NCI-H128 (cell line): ENCODE measurements around the gene PTPRT.
"Not testable (repeated sequence)": the region's sequence is repeated elsewhere in the genome, so short reads cannot be mapped to it uniquely, and the experiment has no call there.

Experiments used
- DNase-seq: peaks from one replicate; lab custom pipeline; 2025; ENCODE audit not compliant: unreplicated experiment; lab: John Stamatoyannopoulos, UW

Gene PTPRT

DNA sequence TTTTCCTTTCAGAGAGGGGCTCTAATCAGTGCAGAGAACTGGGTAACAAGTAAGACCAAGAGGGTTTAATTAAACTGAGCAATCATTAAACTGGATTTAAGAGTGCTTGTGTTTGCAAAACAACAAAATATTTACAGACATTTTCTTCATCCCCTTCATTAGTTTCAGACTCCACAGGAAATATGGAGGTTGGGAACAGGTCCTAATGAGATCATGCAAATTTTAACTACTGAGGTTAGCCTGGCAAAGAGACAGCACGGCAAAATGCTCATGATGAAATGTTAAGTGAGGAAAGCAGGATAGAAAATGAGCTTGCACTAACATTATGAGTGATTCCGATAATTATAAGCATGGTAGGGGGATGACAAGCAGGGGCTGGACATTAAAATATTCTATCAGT, 268.9 kb downstream of the PTPRT start:
- no peak for DNase-seq

GRCh38 chr20:42919316-42919715, 270.4 kb downstream of the PTPRT start:
- DNase-seq: no peak

- no peak for DNase-seq
Measured at GRCh38 chr20:42915081-42915480, 274.6 kb downstream of the PTPRT start.

GRCh38 chr20:42914302-42914701, 275.4 kb downstream of the PTPRT start:
- no peak for DNase-seq

GRCh38 chr20:42910808-42911207, 278.9 kb downstream of the PTPRT start:
- DNase-seq: not testable (repeated sequence)

- no peak for DNase-seq
Measured at GRCh38 chr20:42907730-42908129, 282.0 kb downstream of the PTPRT start.

DNA sequence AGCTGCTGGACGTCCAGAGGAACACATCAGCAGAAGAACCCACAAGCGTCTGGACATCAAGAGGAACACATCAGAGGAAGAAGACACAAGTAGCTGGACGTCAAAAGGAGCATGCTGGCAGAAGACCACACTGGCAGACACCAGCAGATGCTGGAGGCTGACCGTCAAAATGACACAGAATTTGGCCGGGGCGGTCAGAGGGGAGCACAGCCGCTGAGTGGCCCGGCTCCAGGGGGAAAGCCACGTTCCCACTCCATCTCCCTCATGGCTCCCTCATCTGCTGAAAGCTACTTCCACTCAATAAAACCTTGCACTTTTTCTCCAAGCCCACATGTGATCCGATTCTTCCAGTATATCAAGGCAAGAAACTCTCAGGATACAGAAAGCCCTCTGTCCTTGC, 283.6 kb downstream of the PTPRT start:
- DNase-seq: no peak

GRCh38 chr20:42902509-42902908, 287.2 kb downstream of the PTPRT start:
- no peak for DNase-seq

- no peak for DNase-seq
Measured at GRCh38 chr20:42901689-42902440, 287.8 kb downstream of the PTPRT start.

DNA sequence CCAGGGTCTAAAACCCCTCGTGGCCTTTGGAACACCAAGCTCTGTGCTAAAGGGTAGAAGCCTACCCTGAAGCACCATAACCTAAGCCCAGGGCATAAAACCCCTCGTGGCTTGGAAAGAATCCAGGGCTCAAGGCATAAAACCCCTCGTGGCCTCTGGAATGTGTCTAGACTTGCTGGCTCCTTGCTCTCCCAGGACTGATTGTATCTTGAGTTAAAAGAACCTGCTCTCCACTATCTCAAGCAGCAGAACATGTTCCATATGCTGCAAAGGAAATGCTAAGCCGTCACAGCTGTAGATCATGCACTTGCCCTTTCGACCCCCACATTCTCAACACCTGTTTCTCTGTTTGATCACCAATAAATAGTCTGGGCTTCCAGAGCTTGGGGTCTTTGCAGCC, 288.9 kb downstream of the PTPRT start:
- not testable (repeated sequence) for DNase-seq

GRCh38 chr20:42895020-42895419, 294.7 kb downstream of the PTPRT start:
- no peak for DNase-seq

- DNase-seq: no peak
Measured at GRCh38 chr20:42894483-42894882, 295.2 kb downstream of the PTPRT start.

GRCh38 chr20:42889517-42889916, 300.2 kb downstream of the PTPRT start:
- DNase-seq: no peak

- DNase-seq: no peak
Measured at GRCh38 chr20:42887281-42887680, 302.4 kb downstream of the PTPRT start.

- no peak for DNase-seq
Measured at GRCh38 chr20:42886801-42887200, 302.9 kb downstream of the PTPRT start.

GRCh38 chr20:42886046-42886445, 303.7 kb downstream of the PTPRT start:
- no peak for DNase-seq

- no peak for DNase-seq
Measured at GRCh38 chr20:42875581-42875980, 314.1 kb downstream of the PTPRT start.

GRCh38 chr20:42873259-42873658, 316.4 kb downstream of the PTPRT start:
- DNase-seq: no peak

DNA sequence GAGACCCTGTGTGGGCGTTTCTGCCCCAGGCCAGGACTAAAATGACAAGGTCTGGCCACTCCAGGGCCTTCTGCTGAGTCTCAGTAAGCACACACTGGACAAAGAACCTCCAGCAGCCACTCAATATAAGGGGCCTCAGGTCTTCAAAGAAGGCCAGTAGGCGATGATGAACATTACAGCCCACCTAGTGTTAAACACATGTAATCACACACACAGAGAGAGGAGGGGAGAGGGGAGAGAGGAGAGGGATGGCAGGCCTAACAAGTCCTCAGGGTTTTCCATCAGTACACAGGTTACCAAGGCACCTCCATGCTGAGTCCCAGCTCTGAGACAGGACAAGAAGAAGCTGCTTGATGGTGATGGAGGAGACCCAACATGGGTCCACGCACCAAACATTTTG, 325.6 kb downstream of the PTPRT start:
- DNase-seq: no peak

GRCh38 chr20:42862446-42862845, 327.3 kb downstream of the PTPRT start:
- DNase-seq: no peak

- no peak for DNase-seq
Measured at GRCh38 chr20:42857446-42857845, 332.3 kb downstream of the PTPRT start.

- DNase-seq: no peak
Measured at GRCh38 chr20:42855896-42856295, 333.8 kb downstream of the PTPRT start.

DNA sequence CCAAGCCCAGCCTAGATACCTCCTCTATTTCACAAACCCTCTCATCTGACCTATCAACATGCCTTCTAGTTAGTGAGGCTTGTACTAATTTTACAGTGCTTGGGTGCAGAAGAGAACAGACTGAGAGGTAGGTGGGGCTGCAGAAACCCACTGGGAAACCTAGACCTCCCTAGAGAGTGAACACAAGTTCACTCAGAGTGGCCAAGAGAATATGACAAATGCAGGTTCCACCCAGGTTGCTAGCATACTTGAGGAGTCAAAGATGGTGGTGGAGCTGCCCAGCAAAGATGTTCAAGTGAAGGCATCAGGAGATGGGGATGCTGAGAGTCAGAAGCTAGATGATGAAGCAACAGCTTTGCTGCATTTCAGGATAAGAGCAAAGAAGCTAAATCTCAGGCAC, 337.0 kb downstream of the PTPRT start:
- no peak for DNase-seq
